Cardiac muscle cell (in vitro differentiated cells and primary cell): ENCODE measurements around the gene MAN1C1. TPM values are rescaled to one million over a fixed set of nuclear protein-coding genes. Genes with fewer than 3 reads are reported as not detected.

Source experiments
- DNase-seq, 2 donors: peaks; one replicate each; pipeline versions ENCODE4 v3.0.0 to v3.0.0-alpha.2; 2010 to 2017; ENCODE audit warnings: low read depth in 1 of 2, low spot score in 1 of 2
- H3K27ac ChIP-seq: fragments of 200-600 bp; sonication (generic); 2 replicates; pipeline ENCODE4 v1.5.1; 2016
- H3K27me3 ChIP-seq: fragments of 200-600 bp; sonication (generic); 2 replicates; pipeline ENCODE4 v1.6.0; 2016; ENCODE audit warnings: control low read depth
- H3K36me3 ChIP-seq: fragments of 200-600 bp; sonication (generic); 2 replicates; pipeline ENCODE4 v1.5.1; 2016; ENCODE audit warnings: control low read depth
- H3K4me1 ChIP-seq: fragments of 200-600 bp; sonication (generic); 2 replicates; pipeline ENCODE4 v1.8.1; 2017; ENCODE audit warnings: low read depth, mild to moderate bottlenecking, mixed run types
- H3K4me3 ChIP-seq: fragments of 200-600 bp; sonication (generic); 2 replicates; pipeline ENCODE4 v1.5.1; 2016; ENCODE audit warnings: mild to moderate bottlenecking
- H3K9me3 ChIP-seq: fragments of 200-600 bp; sonication (generic); 2 replicates; pipeline ENCODE4 v1.5.1; 2017; ENCODE audit warnings: low read depth, mild to moderate bottlenecking, control low read depth
- polyA plus RNA-seq: library from polyadenylated mRNA; unstranded; fragments of >200 nt; fragmentation: Nextera tagmentation; extraction: Ambion mirVana; gene quantifications from 2 replicates; pipeline ENCODE4 v1.2.1, GENCODE V29; 2016
- total RNA-seq: library from RNA; depleted of rRNA; stranded (reverse); fragments of >200 nt; gene quantifications from 2 replicates; pipeline ENCODE4 v1.2.3, GENCODE V29; 2016
- TF ChIP-seq, protein P1 (sequence below): IDR thresholded peaks from 2 replicates; pipeline ENCODE4 v1.5.1; 2012; ENCODE audit warnings: low read depth, mild to moderate bottlenecking, low read length

The MAN1C1 gene
- total and polyA plus RNA-seq, 2 experiments from 2014 or later: 88.8 to 118 TPM

DNA sequence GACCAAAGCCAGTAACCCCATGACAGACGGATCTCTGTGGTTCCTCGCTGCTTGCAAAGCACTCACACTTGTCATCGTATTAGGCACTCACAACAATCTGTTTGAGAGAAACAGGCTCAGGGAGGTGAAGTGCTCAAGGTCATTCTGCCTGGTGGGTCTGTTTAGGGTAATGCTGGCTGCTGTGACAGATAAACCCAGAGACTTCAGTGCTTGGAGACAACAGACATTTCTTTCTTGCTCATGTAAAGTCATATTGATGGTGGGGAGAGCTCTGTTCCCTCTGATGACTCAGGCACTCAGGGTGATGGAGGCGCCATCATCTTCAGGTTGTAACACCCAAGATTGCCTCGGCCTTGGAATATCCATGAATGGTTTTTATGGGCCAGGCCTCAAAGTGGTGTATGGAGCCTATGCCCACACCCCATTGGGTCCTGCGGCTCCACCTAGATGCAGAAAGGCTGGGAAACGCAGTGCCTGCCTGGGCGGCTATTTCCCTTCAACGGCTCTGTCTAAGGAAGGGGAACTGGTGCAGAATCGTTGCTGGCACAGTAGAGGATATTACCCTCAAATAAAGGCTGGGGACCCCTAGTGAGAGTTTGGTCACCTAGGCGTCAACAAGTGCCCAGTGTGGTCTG is 111.8 kb downstream of the MAN1C1 start:
- H3K27ac ChIP-seq: peak overlapping the region; percentile 94
- DNase-seq: no peak
- H3K9me3 ChIP-seq: no peaks in the 10 kb centered on the region
- TF ChIP-seq, protein P1, sequence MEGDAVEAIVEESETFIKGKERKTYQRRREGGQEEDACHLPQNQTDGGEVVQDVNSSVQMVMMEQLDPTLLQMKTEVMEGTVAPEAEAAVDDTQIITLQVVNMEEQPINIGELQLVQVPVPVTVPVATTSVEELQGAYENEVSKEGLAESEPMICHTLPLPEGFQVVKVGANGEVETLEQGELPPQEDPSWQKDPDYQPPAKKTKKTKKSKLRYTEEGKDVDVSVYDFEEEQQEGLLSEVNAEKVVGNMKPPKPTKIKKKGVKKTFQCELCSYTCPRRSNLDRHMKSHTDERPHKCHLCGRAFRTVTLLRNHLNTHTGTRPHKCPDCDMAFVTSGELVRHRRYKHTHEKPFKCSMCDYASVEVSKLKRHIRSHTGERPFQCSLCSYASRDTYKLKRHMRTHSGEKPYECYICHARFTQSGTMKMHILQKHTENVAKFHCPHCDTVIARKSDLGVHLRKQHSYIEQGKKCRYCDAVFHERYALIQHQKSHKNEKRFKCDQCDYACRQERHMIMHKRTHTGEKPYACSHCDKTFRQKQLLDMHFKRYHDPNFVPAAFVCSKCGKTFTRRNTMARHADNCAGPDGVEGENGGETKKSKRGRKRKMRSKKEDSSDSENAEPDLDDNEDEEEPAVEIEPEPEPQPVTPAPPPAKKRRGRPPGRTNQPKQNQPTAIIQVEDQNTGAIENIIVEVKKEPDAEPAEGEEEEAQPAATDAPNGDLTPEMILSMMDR: no peak
- no peak overlapping the region for H3K4me3 ChIP-seq
- H3K27me3 ChIP-seq: no peaks in the 10 kb centered on the region
- peaks cover 52% of the 10 kb centered on the region for H3K4me1 ChIP-seq
- no peaks in the 10 kb centered on the region for H3K36me3 ChIP-seq

DNA sequence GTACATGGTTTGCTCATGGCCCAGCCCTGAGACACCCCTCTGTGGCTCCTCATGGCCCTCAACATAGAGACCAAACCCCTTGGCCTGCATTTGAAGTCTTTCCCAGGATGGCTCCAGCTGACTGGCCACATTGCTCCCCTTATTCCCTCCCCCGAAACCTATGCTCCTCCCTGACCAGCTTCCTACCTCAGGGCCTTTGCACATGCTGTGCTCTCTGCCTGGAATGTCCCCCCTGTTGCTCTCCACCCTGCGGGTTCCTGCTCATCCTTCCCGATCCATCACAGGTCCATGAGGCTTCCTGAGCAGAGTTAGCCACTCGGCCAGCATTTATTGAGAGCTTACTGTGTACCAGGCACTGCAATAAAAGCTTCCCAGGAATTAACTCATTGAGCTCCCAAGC is 112.5 kb downstream of the MAN1C1 start:
- Histone ChIP-seq H3K9me3 (no peaks in the 10 kb centered on the region), H3K36me3 (no peaks in the 10 kb centered on the region), H3K4me1 (peaks cover 52% of the 10 kb centered on the region), H3K4me3 (no peak overlapping the region), H3K27me3 (no peaks in the 10 kb centered on the region), H3K27ac (peak overlapping the region; percentile 94)
- TF ChIP-seq, protein P1: no peak
- no peak for DNase-seq

DNA sequence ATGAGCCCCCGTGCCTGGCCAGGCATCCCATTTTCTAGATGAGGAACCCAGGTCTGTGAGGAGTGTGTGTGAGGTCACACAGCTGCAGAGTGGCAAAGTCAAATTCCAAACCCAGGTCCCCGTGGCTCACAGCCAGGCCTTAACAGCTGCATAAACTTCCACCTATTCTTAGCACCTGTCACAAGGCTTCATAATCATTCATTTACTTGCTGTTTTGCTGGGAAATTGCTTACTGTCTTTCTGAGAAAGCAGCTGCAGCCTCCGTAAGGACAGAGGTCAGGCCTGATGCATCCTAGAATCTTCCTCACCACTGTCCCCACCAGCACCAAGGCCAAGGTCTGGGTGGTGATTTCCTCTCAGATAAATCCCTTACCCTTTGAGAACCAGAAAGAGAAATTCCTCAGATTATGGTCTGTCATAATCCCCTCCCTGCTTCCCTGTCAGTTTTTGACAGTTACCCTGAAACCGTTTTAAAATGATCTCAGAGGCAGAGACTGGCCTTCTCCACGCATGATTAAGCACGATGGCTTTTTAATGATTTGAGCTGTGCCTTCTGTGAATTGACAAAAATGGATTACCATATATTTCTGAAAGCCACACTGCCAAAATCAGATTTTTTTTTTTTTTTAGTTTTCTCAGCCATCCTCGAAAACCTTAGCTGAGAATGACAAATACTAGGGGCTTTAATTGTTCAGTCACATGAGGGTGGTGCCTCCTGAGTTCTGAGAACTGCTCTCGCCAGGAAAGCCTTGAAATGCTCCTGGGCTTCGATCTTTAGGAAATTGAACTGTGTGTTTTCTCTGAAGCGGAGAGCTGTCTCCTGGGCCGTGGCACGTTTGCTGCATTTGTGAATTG is 113.4 kb downstream of the MAN1C1 start:
- Histone ChIP-seq H3K4me1 (peaks cover 53% of the 10 kb centered on the region), H3K27ac (peak overlapping the region; percentile 94), H3K9me3 (no peaks in the 10 kb centered on the region), H3K4me3 (no peak overlapping the region), H3K36me3 (no peaks in the 10 kb centered on the region), H3K27me3 (no peaks in the 10 kb centered on the region)
- TF ChIP-seq, protein P1: no peak
- no peak for DNase-seq

DNA sequence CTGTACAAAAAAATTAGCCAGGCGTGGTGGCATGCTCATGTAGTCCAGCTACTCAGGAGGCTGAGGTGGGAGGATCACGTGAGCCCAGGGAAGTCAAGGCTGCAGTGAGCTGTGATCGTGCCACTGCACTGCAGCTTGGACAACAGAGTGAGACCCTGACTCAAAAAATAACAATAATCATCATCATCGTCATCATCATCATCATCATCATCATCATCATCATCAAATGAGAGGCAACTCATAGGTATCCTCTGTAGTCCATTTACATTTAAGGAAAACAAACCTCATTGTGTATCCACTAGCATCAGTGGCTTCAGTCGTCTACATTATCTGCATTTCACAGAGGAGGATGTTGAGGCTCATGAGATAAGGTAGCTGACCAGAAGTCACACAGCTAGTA is 114.6 kb downstream of the MAN1C1 start:
- TF ChIP-seq, protein P1: no peak
- no peak overlapping the region for H3K27ac ChIP-seq
- no peaks in the 10 kb centered on the region for H3K27me3 ChIP-seq
- peaks cover 42% of the 10 kb centered on the region for H3K4me1 ChIP-seq
- H3K9me3 ChIP-seq: no peaks in the 10 kb centered on the region
- H3K36me3 ChIP-seq: no peaks in the 10 kb centered on the region
- no peak for DNase-seq
- H3K4me3 ChIP-seq: no peak overlapping the region

DNA sequence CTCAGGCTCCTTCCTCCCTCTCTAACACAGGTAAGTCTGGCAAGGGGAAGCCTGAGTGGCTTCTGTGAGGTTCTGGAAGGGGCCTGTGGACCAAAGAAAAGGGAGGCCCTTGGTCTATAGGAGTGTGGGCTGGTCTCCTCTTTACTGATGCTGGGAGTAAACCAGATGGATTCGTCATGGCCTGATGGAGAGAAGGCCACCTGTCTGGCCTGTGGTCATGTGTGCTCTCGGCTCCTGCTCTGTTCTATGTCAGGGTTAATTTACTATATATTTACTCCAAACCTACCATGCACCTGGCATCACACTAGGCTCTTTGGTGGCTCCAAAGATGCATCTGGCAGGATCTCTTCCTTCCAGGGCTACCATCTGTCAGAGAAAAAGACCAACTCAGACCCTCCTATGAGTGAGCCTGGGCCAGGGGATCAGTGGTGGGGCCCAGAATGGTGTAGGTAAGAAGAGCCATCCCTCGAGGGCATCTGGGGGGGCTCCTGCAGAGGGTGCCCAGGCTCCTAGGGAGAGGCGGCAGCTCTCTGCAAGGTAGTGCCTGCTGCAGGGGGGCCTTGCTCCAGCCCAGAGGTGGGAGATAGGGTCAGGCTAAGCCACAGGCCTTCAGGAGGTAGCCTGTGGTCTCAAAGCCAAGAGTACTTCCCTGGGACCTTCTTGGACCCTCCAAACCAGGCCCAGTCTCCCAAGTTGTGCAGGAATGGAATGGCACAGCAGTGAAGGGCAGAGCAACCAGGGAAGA is 115.2 kb downstream of the MAN1C1 start:
- Histone ChIP-seq H3K4me1 (peaks cover 35% of the 10 kb centered on the region), H3K9me3 (no peaks in the 10 kb centered on the region), H3K36me3 (no peaks in the 10 kb centered on the region), H3K27me3 (no peaks in the 10 kb centered on the region), H3K27ac (no peak overlapping the region), H3K4me3 (no peak overlapping the region)
- no peak for DNase-seq
- TF ChIP-seq, protein P1: no peak
